ENCODE results near the gene FBXO21.

- TF ChIP-seq CTCF (IDR thresholded peaks at IDR 0.05) = no peak
- no peak for TF ChIP-seq POLR2A (IDR thresholded peaks at IDR 0.05)
Measured at GRCh38 chr12:117102800-117103181, 87.5 kb downstream of the FBXO21 start.

Measured in stomach (tissue), 4 donors.